PC-9 (cell line): ENCODE results near the gene SF3B2.

ENCODE experiments used
- CTCF ChIP-seq: fragments of 200-600 bp; sonication (generic); conservative IDR thresholded peaks from 2 replicates; pipeline ENCODE4 v1.6.1; 2017; ENCODE audit warnings: mixed run types, antibody characterized with exemption, mild to moderate bottlenecking, moderate library complexity
- EZH2 ChIP-seq: fragments of 200-600 bp; sonication (generic); IDR thresholded peaks from 2 replicates; pipeline ENCODE4 v1.8.0; 2017; ENCODE audit warnings: antibody characterized with exemption, low read depth

- no peak for TF ChIP-seq CTCF
- no peak for TF ChIP-seq EZH2
These were observed 1.5 kb upstream of the SF3B2 start for GRCh38 chr11:66050581-66051231.
